Adrenal gland (tissue), 12 donors: ENCODE data around the gene VAMP1. TPM values are rescaled to one million over a fixed set of nuclear protein-coding genes. Genes with fewer than 3 reads are reported as not detected.
"Not testable (repeated sequence)": the region's sequence is repeated elsewhere in the genome, so short reads cannot be mapped to it uniquely, and the experiment has no call there.

Experiments used
- DNase-seq, 7 donors: peaks; one replicate each; pipeline ENCODE4 v3.0.0-alpha.2; 2019 to 2020
- H3K27ac ChIP-seq, 5 donors: fragments of 200-600 bp; sonication (generic) in 4 of 5; 1 replicate in 3 of 5; 2 replicates in 2 of 5; pipeline versions ENCODE4 v1.5.1 to v1.8.0; 2016 to 2020; ENCODE audit warnings: mild to moderate bottlenecking in 1 of 5
- H3K27me3 ChIP-seq: fragments of 200-600 bp; 2 replicates; pipeline ENCODE4 v1.8.0; 2021
- H3K36me3 ChIP-seq, 2 donors: fragments of 200-600 bp; replicated peaks in 1 of 2; 1 replicate in 1 of 2; 2 replicates in 1 of 2; pipeline versions ENCODE4 v1.5.1 to v1.8.0; 2018 to 2022
- H3K4me1 ChIP-seq, 2 donors: fragments of 200-600 bp; replicated peaks in 1 of 2; 1 replicate in 1 of 2; 2 replicates in 1 of 2; pipeline versions ENCODE4 v1.5.1 to v1.8.0; 2018 to 2021
- H3K4me3 ChIP-seq, 4 donors: fragments of 200-600 bp; sonication (generic) in 3 of 4; one replicate each; pipeline ENCODE4 v1.5.1; 2016 to 2018
- H3K9me3 ChIP-seq, 3 donors: fragments of 200-600 bp; sonication (generic) in 1 of 3; replicated peaks in 1 of 3; 1 replicate in 2 of 3; 2 replicates in 1 of 3; pipeline versions ENCODE4 v1.5.1 to v1.8.0; 2016 to 2021
- POLR2A ChIP-seq, 2 donors: fragments of 450-650 bp; IDR thresholded peaks; one replicate each; pipeline ENCODE4 v1.6.1; 2017; ENCODE audit warnings: antibody characterized with exemption in 2 of 2, mild to moderate bottlenecking in 2 of 2, moderate library complexity in 1 of 2
- WGBS, 4 donors: extraction: QIAGEN DNeasy Blood & Tissue Kit in 2 of 4; methylation state at CpG; one replicate each; pipeline versions ENCODE4 v1.1.5 to v1.1.7; 2013 to 2017; 5-methylcytosine and 5-hydroxymethylcytosine counted together
- intact Hi-C, 2 donors: fragments of 100-400 bp; cut with DNase I; formaldehyde crosslinking; loops; one replicate each; pipeline versions ENCODE4 v1.14.1 to v1.15.0; 2022 to 2023
- polyA plus RNA-seq, 3 donors: library from polyadenylated mRNA; stranded (reverse); fragments of 200-250 nt in 2 of 3; fragments of 350-450 nt in 1 of 3; fragmentation: Illumina TruSeq in 1 of 3; extraction: RNeasy Lipid Tissue Mini Kit (QIAGEN cat#74804) in 1 of 3; gene quantifications; one replicate each; pipeline ENCODE4 v1.2.3, GENCODE V29; 2013 to 2014
- total RNA-seq, 9 donors: library from RNA; depleted of rRNA in 4 of 9; stranded (reverse); fragments of >200 nt in 4 of 9; fragments of 120-200 nt in 1 of 9; fragmentation: NEBNext Ultra II Directional in 1 of 9; extraction: Animal tissue kit (Norgen Biotek cat#: 25700) in 1 of 9; gene quantifications; one replicate each; pipeline versions ENCODE4 v1.1.0 to v1.2.4, GENCODE V29; 2013 to 2023
- TF ChIP-seq, protein P1 (sequence below), 6 experiments: fragments of 450-650 bp in 4 of 6; fragments of 200-600 bp in 2 of 6; sonication (generic) in 1 of 6; IDR thresholded peaks; 1 replicate in 5 of 6; 2 replicates in 1 of 6; pipeline versions ENCODE4 v1.5.1 to v1.8.0; 2016 to 2021; ENCODE audit warnings: antibody characterized with exemption in 6 of 6, mild to moderate bottlenecking in 2 of 6, moderate library complexity in 1 of 6
- donor health status: healthy with polysubstance abuse.
- donor health status: Bipolar disorder and iron deficiency.
- donor health status: DM: yes; HTN: yes; CAD: no.
- donor health status: DM: no; HTN: no; CAD: no.
- donor health status: DM: no; HTN: no; CAD: no.
- donor health status: DM: yes; HTN: yes; CAD: no.

The VAMP1 gene
- total and polyA plus RNA-seq, 12 donors: 2.8 to 26.7 (median 9.1) TPM

GRCh38 chr12:6494258-6494743 is 23.8 kb upstream of the VAMP1 start:
- 1 to 4% (median 1%) methylated on average over 14 of the region's 14 CpGs for WGBS, 4 donors
- no peaks in the 10 kb centered on the region for H3K27me3 ChIP-seq
- no peak for DNase-seq
- H3K4me1 ChIP-seq: peaks cover 15 to 23% of the 10 kb centered on the region in 2 donors
- peaks cover 0 to 21% of the 10 kb centered on the region in 2 donors for H3K36me3 ChIP-seq
- H3K9me3 ChIP-seq: no peaks in the 10 kb centered on the region
- TF ChIP-seq POLR2A (IDR thresholded peaks at IDR 0.05): no peak
- TF ChIP-seq, protein P1, sequence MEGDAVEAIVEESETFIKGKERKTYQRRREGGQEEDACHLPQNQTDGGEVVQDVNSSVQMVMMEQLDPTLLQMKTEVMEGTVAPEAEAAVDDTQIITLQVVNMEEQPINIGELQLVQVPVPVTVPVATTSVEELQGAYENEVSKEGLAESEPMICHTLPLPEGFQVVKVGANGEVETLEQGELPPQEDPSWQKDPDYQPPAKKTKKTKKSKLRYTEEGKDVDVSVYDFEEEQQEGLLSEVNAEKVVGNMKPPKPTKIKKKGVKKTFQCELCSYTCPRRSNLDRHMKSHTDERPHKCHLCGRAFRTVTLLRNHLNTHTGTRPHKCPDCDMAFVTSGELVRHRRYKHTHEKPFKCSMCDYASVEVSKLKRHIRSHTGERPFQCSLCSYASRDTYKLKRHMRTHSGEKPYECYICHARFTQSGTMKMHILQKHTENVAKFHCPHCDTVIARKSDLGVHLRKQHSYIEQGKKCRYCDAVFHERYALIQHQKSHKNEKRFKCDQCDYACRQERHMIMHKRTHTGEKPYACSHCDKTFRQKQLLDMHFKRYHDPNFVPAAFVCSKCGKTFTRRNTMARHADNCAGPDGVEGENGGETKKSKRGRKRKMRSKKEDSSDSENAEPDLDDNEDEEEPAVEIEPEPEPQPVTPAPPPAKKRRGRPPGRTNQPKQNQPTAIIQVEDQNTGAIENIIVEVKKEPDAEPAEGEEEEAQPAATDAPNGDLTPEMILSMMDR (IDR thresholded peaks at IDR 0.05): no peak
- H3K4me3 ChIP-seq: peak overlapping the region in 2 of 4 donors; percentile 38 to 51
- peak overlapping the region in 4 of 5 donors; percentile 85 to 92 (median 92) for H3K27ac ChIP-seq
- intact Hi-C loops: no loop called here

- peak within 1 kb of the TSS; percentile 46 to 91 (median 49) for H3K4me3 ChIP-seq
- peaks cover 15 to 23% of the 10 kb centered on the region in 2 donors for H3K4me1 ChIP-seq
- peak; percentile 92 to 98 (median 96) for DNase-seq
- WGBS, 4 donors: 0% methylated on average over 28 to 49 of the region's 49 CpGs
- peaks cover 0 to 15% of the 10 kb centered on the region in 2 donors for H3K36me3 ChIP-seq
- H3K27ac ChIP-seq: peak within 1 kb of the TSS; percentile 85 to 97 (median 92)
- H3K27me3 ChIP-seq: no peaks in the 10 kb centered on the region
- no peaks in the 10 kb centered on the region for H3K9me3 ChIP-seq
- intact Hi-C loops: no loop called here
- TF ChIP-seq POLR2A (IDR thresholded peaks at IDR 0.05): peak in 1 of 2 donors; percentile 71
- TF ChIP-seq, protein P1 (IDR thresholded peaks at IDR 0.05): peak in 5 of 6 experiments; percentile 45 to 71 (median 65)
Observed at GRCh38 chr12:6493497-6494257, 23.2 kb upstream of the VAMP1 start, which contains the start of gene NCAPD2. Gene NCAPD2 (plus strand): TSS chr12:6494102. CDS start chr12:6495099, 997 bp downstream.

- TF ChIP-seq POLR2A (IDR thresholded peaks at IDR 0.05): peak in 1 of 2 donors; percentile 62
- TF ChIP-seq, protein P1 (IDR thresholded peaks at IDR 0.05): no peak
- H3K27me3 ChIP-seq: no peaks in the 10 kb centered on the region
- intact Hi-C loops: no loop called here
- peak within 1 kb of the TSS; percentile 46 to 91 (median 49) for H3K4me3 ChIP-seq
- peak; percentile 96 to 99 (median 97) for DNase-seq
- H3K36me3 ChIP-seq: peaks cover 0 to 15% of the 10 kb centered on the region in 2 donors
- WGBS, 4 donors: 0 to 1% (median 1%) methylated on average over 18 to 39 of the region's 39 CpGs
- H3K4me1 ChIP-seq: peaks cover 15 to 23% of the 10 kb centered on the region in 2 donors
- no peaks in the 10 kb centered on the region for H3K9me3 ChIP-seq
- H3K27ac ChIP-seq: peak within 1 kb of the TSS; percentile 85 to 97 (median 92)
Observed at GRCh38 chr12:6492838-6493496, 22.5 kb upstream of the VAMP1 start, which contains the start of gene MRPL51. Gene MRPL51 (minus strand): TSS chr12:6493262. CDS start chr12:6493136, 126 bp downstream.

DNA sequence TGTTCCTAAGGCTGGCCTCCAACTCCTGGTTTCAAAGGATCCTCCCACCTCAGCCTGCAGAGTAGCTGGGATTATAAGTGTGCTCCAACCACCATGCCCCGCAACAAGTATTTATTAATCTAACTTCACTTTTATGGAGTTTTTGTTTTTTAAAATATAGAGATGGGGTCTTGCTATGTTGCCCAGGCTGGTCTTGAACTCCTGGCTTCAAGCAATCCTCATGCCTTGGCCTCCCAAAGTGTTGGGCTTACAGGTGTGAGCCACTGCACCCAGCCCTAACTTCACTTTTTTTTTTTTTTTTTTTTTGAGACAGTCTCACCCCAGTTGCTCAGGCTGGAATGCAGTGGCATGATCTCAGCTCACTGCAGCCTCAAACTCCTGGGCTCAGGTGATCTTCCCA is 20.2 kb upstream of the VAMP1 start:
- intact Hi-C loops, H3K4me3 ChIP-seq, H3K27ac ChIP-seq, DNase-seq, H3K36me3 ChIP-seq, H3K27me3 ChIP-seq, H3K9me3 ChIP-seq: not testable (repeated sequence)
- WGBS, 4 donors: 96 to 100% (median 99%) methylated on average over 1 of the region's 1 CpG
- peaks cover 15 to 23% of the 10 kb centered on the region in 2 donors for H3K4me1 ChIP-seq
